Choroid plexus epithelial cell (primary cell): ENCODE measurements around the gene PLB1.

Experiments
- DNase-seq: peaks from one replicate; pipeline ENCODE4 v3.0.0-alpha.2; 2010; ENCODE audit warnings: low read depth
- H3K4me3 ChIP-seq: 2 replicates; pipeline ENCODE4 v1.5.1; 2011; ENCODE audit warnings: low read depth, mild to moderate bottlenecking, control low read depth, low read length, moderate library complexity
- CTCF ChIP-seq: conservative IDR thresholded peaks from 2 replicates; pipeline ENCODE4 v1.5.1; 2011; ENCODE audit warnings: low read depth, mild to moderate bottlenecking, control low read depth, inconsistent platforms, low read length, moderate library complexity

The PLB1 gene

GRCh38 chr2:28495551-28496250, at the start of gene PLB1:
PLB1 (plus strand) TSS chr2:28496060; CDS start chr2:28496115, 55 bp downstream.
- no peak for TF ChIP-seq CTCF
- no peak for DNase-seq
- no peak within 1 kb of the TSS for H3K4me3 ChIP-seq

GRCh38 chr2:28446531-28446930, 49.3 kb upstream of the PLB1 start:
- no peak for TF ChIP-seq CTCF

GRCh38 chr2:28447086-28447485, 48.8 kb upstream of the PLB1 start:
- DNase-seq, result no peak
- no peak overlapping the region for H3K4me3 ChIP-seq

More at GRCh38 chr2:28446531-28446930, 49.3 kb upstream of the PLB1 start:
- no peak overlapping the region for H3K4me3 ChIP-seq
- DNase-seq, result no peak

GRCh38 chr2:28447943-28448792, 47.7 kb upstream of the PLB1 start:
- H3K4me3 ChIP-seq, result no peak overlapping the region
- peak; percentile 10 for TF ChIP-seq CTCF
- peak; percentile 89 for DNase-seq

More at GRCh38 chr2:28447086-28447485, 48.8 kb upstream of the PLB1 start:
- no peak for TF ChIP-seq CTCF

- no peak for TF ChIP-seq CTCF
- no peak for DNase-seq
- no peak overlapping the region for H3K4me3 ChIP-seq
These were observed 47.1 kb upstream of the PLB1 start for GRCh38 chr2:28448793-28449100.

- no peak for DNase-seq
- no peak for TF ChIP-seq CTCF
- no peak overlapping the region for H3K4me3 ChIP-seq
These were observed 46.8 kb upstream of the PLB1 start for GRCh38 chr2:28449126-28449487.
